NCI-H2171 treated with DMSO at 0.1 percent for 48 hours (cell line): Measurements from ENCODE around the gene PGS1.

Experiments
- DNase-seq: peaks from one replicate; lab custom pipeline; 2025; lab: John Stamatoyannopoulos, UW

Gene PGS1

DNA sequence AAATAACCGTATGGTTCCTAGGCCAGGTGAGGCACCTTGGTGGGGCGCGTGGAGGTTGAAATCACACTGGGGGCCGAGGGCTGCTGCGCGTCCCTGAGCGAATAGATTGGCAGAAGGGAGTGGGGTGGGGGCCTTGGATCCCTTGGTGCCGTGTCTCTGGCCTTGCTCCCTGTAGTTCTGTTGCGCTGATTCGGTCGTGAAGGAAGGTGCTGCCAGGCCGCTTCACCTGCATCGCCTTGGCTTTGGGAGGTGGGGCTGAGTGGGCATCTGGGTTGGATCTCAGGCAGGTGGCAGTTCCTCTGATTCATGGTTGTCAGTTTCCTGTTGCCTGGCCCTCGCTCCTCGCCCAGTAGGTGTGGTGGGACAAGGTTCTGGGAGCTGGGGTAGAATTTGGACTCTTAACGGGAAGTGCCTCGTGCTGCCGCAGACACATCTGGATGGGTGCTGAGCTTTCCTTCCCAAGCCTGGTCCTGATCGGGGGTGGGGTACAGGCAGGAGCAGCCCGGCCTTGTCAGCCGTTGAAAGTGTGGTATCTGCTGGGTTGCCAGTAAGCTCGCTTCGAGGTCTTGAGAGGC, 30.1 kb downstream of the PGS1 start:
- no peak for DNase-seq

DNA sequence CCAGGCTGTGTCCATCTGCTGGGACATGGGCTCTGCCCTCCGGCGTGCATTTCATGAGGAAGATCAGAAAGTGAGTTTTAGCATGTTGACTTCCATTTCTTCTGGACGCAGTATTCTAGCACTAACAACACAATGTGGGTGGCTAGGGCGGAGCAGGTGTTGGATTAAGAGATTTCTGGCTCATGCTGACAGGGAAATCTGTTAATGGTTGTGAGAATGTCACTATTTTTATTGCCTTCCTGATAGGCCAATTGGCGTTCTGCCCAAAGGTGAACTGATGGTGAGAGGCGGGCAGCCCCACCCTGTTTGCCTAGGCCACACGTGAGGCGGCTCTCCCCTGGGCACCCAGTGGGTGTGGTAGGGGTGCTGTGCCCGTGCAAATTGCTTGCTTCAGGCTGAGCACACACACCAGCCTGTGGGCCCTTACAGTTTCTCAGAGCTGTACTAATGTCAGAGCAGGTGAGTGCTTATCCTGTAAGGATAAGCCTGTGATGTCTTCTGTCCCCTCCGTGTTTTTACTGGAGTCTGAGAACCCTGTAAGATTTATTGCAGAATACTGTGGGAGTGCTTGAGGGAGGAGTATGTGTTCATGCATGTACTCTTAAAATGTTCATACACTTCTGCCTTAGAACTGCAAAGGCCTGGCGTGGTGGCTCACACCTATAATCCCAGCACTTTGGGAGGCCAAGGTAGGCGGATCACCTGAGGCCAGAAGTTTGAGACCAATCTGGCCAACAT, 30.9 kb downstream of the PGS1 start:
- peak; percentile 78 for DNase-seq

DNA sequence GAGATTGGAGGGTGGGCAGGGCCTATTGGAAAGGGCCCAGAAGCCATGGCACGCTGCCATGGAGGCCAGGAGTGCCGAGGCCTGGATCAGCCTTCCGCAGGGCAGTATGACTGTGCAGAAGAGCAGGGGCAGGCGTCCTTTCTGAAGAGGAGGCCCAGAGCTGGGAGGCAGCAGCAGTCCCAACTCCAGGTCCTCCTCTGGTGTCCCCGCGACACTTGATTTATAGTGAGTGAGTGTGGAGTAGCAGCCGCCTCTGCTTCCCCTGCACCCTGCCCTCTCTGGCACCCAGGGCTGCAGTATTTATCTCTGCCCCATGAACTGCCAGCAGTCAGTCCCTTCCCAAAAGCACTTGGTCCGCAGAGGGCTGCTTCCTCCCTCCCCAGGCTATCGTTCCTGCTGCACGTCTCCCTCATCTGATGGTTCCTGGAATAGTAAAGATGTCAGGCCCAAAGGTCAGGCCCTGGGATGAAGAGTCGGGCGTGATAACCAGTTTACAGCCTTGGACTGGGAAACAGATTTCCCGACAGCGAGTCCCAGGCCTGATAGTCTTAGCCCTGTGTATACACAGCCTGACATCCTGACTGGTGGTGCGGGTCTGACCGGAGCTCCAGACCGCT, 32.9 kb downstream of the PGS1 start:
- no peak for DNase-seq

DNA sequence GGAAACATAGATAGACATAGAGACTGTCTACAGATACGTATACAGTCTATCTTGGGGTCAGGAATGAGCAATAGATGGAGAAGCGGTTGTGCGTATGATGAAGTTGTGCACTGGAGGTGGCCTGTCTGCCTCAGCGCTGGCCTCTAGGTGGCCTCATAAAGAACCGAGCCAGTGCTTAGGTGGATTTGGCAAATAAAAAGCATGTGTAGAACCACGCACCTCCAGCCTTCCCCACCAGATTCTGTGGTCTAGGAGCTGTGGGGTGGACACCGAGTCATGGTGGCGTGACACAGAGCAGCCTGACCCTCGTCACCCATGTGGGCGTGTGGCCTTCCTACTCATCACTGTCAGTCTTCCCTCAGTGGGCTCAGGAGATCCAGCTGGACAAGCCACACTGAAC, 34.0 kb downstream of the PGS1 start:
- DNase-seq = no peak

DNA sequence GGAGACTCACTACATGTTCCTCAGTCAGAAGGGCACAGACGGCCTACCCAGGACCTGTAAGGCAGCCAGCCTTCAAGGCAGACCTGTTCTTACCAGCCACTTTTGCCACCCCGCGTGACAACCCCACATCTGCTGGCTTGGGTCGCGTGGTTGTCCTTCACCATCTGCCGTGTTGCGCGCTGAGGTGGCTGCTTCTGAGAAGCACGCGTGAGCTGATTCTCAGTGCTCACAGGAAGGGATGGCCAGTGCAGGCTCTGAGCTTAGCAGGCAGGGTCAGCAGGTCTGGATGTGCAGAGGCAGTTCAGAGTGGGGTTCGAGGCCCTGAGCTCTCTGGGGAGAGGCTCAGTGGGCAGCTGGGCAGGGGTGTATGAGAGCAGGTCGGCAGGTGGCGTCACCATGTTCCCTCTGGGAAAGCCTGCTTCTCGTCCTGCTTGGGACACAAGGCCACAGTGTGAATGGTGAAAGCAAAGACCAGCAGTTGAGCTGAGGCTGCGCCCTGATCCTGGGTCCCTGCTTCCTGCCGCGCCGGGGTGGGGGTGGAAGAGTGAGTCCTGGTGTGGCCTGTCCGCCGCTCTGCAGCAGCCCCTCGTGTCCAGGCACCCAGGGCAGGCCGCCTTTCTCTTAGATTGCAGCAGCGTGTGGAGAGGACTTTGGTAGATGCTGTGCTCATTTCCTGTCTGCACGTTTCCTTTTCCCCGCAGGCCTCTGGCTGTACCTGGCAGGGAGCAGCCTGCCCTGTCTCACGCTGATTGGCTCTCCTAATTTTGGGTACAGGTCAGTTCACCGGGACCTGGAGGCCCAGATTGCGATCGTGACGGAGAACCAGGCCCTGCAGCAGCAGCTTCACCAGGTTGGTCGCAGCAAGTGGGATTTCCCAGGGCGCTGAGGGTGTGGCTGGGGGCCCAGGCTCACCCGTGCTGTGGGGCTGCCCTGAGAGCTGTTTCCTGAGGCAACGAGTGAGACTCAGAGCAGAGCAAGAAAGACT, 36.0 kb downstream of the PGS1 start:
- no peak for DNase-seq

DNA sequence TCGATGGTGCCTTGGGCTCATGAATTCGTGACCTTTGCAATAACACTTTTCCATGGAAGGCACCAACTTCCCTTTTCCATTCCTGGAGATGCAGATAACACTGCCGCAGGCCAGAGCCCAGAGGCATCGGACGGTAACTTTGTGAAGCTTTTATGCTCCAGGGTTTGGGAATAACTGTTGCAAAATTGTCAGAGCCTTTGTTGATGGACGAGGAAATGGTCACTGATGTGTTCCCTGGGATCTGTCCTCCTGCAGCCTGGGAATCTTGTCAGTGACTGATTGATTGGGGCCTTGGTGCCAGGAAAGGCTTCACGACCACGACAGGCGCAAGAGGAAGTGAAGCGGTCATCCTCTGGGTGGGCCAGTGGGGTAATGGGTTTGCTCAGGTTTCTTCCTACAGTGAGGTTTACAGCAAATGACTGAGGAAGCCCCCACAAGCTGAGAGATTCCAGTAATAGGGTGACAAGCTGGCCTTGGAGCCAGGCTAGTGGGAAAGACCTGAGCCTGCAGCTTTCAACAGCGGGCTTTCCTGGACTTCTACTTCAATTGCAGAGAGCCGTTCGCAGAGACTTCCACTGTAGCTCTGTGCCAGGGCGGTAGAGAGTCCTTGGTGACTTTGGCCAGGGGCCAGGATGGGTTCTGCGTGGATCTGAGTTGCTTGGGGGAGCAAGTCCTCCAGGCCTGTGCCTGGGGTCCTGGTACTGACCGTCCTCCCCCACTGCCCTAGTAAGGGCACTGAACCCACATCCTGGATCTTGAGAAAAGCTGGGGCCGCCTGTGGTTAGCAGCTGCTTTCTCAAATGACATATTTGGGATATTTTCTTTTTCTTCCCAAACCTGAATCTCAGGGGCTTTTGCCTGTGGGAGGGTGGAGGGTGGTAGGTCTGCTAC, 37.6 kb downstream of the PGS1 start:
- DNase-seq = no peak

DNA sequence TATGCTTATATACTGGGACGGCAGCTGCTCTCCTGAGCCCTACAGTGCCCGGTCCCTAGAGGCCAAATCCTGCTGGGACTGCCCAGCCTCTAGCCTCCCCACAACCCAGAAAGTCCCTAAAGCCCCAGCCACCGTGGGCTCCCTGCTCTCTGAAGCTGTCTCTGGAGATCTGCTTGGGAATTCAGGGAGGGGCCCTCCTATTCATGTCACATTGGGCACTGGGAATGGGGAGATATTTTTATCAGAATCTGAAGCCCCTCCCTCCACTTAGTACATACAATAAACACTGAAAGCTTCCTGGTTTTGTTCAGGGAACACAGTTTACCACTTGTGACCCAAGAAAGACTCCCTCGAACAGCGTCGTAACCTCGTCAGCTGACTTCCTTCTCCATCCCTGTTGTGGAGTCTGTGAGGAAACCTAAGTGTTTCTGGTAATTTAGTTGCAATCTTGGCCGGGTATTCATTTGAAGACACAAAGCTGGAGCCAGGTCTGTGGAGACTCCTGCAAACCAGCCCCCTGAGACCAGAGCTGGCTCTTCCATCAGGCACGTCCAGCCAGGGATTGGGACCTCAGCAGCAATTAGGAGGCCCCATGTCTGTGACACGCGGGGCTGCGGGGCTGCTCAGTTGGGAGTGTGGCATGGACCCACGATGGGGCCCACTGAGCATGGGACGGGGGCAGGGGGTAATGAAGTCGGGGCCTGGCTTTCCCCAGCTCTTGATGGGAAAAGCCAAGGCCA, 38.5 kb downstream of the PGS1 start:
- DNase-seq = no peak

DNA sequence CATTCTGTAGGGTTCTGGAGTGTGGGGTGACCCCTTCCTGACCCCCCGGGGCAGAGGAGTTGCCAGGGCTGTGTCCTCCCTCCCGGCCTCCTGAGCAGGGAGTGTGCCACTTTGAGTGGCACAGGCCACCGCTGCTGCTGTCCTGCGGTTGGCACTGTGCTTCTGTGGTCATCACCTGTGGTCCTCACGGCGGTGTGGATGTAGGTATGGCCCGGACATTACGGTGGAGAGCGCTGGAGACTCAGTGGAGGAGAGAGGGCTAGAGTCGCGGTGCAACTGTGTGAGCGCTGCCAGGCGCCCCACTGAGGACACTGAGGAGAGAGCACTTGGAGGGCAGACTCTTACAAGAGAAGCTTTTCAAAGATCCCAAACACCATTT, 39.1 kb downstream of the PGS1 start:
- no peak for DNase-seq

DNA sequence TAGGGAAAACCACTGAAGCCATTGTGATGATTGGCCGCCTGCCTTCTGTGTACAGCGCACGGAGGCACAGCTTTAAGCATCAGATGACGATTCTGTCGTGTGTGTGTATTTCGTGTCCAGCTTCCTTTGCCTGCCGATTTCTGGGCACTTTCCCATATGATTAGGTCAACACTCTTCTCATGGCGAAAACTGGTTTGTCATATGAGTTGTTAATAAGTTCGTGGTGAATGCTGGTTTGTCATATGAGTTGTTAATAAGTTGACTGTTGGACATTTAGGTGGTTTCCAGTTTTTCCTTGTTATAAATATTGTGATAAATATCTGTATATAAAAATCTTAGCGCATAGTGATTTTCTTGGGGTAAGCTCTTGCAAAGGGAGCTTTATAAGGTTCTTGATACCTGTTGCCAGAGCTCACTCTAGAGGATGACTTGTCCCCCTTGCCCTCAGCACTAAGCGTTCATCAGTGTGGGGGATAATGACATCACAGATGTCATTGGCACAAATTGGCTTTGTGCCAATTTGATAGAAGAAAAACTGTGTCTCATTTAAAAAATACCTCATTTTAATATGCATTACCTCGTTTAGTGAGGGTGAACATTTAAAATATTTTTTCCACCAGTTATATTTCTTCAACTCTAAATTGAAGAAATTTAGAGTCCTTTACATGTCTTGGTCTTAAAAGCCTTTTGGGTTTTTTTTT, 40.0 kb downstream of the PGS1 start:
- peak; percentile 41 for DNase-seq

DNA sequence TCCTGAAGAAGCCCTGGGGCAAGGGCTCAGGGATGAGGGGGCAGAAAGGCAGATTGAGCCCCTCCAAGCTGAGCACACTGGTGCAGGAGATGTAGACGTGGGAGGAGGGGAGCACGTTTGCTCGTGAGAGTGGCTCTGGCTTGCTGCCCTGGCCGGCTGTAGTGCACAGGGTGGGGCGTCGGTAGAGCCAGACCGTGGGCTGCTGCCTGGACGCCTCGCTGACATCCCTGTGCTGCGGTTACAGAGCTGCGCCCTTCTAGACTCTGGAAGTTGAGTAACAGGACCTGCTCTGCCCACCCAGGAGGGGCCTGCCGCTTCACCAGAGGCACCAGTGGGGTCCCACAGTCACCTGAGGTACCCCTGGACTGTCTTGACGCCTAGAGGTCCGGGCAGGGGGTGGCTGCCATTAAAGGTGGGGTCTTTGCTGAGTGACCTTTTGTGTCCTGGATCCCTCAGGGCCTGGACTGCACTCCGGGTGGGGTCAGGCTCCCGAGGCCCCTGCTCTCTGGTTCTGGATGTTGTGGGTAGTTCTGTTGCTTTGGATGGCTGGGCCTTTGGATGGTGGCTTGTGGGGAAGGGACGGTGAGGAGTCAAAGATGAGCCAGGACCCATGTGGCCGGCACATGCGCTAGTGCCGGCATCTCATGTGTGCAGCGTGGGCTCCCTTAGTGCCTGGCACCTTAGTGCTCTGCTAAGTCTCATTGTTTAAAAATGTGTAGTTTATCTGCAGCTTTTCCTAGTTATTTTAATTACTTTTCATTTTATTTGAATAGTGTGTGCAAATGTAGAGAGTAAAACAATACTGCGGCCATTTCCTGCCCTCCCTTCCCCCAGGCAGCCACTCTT, 41.7 kb downstream of the PGS1 start:
- DNase-seq = no peak

DNA sequence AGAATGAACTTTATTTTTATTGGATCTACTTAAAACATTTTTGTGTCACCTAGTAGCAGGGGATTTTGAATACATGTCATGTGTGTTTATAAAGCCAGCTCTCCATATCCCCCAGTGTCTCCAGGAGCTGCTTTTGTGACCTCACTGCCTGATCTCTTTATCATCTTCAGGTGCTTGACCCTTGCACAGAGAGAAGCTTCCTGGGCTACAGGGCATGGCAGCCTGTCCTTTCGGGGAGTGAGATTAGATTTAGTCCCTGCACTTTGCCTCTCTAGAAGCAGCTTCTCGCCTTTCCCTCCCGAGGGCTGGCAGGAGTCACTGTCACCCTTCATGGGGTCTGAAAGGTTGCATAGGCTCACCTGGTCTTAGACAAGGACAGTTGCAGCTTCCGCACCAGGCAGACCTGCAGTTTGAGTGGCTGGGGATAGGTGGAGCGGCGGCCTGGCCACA, 42.7 kb downstream of the PGS1 start:
- DNase-seq = no peak

DNA sequence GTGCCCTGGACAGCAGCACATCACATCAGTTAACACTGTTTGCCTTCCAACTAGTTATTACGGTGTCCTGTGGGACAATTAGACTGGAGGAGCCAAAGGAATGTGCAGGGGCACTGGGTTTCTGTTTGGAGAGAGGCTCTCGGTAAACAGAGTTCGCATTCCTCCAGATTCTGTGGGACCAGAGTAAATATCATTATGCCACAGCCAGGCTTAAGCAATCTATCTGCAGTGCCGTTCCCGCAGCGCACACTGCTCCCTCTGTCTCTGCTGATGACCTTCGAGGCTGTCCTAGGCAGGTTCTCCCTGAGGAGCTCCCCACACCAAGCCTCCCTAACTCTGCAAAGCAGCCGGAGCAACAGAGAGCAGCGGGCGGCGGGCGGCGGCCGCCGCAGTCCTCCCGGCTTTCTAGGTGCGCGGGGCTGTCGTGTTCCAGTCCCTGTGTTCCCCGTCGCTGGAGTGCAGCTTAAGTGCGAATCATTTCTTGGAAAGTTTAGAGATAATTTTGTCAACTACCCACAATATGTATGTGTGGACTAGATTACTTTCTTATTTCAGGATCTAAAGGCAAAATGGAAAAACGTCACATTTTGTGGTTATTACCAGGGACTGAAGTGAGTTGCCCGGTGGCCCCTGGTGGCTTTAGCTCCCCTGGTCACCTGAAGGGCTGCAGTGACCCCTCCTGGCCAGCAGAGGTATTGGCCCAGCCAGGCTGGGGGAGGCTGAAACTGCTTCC, 43.3 kb downstream of the PGS1 start:
- peak; percentile 23 for DNase-seq

DNA sequence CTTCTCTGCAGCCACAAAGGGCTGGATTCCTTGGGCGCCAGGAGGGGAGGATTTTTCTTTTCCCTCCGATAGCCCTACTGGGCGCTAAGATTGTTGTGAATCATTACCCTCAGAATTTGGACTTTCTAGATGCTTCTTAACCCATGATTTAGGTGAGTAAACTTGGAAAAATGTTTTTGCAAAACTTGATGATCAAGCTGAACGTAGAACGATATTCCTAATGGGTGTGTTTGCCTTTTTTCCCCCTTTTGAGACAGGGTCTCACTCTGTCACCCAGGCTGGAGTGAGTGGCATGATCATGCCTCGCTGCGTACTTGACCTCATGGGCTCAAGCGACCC, 43.8 kb downstream of the PGS1 start:
- DNase-seq = no peak

DNA sequence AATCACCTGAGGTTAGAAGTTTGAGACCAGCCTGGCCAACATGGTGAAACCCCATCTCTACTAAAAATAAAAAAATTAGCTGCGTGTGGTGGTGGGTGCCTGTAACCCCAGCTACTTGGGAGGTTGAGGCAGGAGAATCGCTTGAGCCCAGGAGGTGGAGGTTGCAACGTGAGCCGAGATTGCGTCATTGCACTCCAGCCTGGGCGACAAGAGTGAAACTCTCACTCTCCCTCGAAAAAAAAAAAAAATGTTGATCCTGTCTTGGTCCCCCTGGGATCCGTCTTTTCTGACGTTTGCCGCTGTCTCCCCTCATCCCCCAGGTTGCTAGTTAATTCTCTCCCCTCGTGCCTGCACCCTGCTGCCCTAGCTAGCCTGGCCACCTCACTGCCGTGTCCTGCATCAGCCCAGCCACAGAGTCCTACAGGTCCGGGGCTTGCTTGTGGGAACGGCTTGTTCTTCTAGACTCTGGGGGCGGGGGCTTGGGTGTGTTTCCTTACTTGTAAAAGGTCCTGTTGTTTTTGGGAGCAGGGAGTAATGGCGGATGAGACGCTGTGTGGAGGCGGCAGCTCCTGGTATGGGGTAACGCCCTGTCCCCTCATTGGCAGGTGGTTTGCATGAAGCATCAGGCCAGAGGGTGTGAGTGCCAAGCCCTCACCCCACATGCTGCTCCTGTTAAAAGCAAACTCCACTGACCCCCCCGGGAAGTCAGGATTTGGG, 44.6 kb downstream of the PGS1 start:
- DNase-seq = no peak

DNA sequence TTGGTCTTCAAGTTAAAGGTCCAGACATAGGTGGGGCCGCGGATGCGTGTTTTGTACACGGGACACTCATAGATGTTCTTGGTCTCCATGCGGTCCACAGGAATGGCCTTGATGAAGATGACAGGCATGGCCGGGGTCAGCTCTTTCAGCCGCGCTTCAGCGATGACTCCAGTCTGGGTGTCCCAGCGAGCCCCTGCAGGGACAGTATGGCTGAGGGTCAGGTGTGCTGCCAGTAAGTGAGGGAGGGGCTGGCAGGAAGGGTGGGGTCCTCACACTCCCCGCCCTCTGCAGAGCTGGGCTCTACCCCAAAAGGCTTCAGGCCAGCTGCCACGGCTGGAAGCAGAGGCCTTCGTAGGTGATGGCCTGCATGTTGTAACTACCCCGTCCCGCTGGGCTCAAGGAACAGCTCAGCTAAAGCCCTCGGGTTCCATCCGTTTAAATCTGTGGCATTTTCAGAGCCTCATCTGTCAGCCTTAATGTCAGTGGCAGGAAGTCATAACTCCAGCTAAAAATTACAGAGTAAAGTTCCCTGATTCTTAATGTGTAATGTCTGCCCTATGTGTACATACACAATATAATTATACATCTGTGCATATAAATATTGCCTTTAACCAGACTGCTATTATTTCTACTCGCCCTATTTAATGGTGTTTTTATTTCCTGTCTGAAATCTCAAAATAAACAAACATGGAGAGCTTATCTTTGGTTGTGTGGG, 45.7 kb downstream of the PGS1 start:
- no peak for DNase-seq

DNA sequence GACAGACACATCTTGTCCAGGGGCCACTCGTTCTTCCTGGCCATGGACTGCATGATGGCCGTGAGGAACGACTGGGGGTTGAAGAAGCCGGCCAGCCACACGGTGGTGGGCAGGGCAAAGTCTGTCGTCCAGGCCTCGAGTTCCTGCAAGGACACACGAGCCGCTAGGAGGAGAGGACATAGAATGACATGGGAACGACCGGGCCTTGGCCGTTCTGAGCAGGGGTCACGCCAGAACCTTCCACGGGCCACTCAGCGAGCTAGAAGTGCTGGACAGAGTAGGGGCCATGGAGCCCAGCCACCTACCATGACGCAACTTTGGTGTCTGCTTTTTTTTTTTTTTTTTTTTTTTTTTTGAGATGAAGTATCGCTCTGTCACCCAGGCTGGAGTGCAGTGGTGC, 47.0 kb downstream of the PGS1 start:
- DNase-seq = no peak

DNA sequence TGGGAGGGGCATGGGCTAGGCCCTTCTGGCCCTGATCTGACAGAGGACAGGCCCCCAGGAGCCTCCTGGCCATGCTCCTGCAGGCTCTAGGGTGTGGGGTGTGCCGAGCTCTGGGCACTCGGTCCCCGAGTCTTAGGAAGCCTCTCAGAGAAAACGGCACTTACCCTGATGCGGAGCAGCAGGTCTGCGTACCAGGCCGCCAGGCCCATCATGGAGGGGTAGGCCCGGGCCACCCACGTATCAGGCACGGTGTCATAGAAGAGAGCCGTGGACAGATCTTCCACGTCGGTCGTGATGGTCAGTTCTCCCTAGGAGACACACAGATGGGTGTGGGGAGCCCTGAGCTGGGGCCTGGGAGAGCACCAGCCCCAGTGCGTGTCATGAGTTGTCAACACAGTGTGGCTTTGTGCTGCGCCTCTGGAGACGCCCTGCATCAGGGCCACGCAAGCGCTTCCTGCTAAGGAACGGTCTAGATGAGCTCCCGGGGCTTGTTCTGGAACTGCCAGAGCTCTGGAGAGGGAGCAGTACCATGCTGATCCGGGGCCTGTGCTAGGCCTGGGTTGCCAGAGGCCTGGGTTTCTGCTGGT, 47.9 kb downstream of the PGS1 start:
- DNase-seq = no peak
